Fibroblast of pulmonary artery (primary cell): ENCODE data around the gene DESI1.
"Not testable (repeated sequence)": the region's sequence is repeated elsewhere in the genome, so short reads cannot be mapped to it uniquely, and the experiment has no call there.

Experiments
- DNase-seq: peaks from one replicate; pipeline ENCODE4 v3.0.0-alpha.2; 2010; ENCODE audit warnings: low read depth
- H3K4me3 ChIP-seq: replicated peaks from 2 replicates; pipeline ENCODE4 v1.5.1; 2011; ENCODE audit warnings: low read depth, mild to moderate bottlenecking, control low read depth, low read length, moderate library complexity
- CTCF ChIP-seq: IDR thresholded peaks from 2 replicates; pipeline ENCODE4 v1.5.1; 2011; ENCODE audit warnings: mild to moderate bottlenecking, control low read depth, low read length, inconsistent platforms; ENCODE audit errors: missing control alignments

DESI1 gene

GRCh38 chr22:41650229-41650628, 29.4 kb upstream of the DESI1 start:
- no peak overlapping the region for H3K4me3 ChIP-seq
- no peak for TF ChIP-seq CTCF
- DNase-seq = no peak

- no peak overlapping the region for H3K4me3 ChIP-seq
- TF ChIP-seq CTCF = no peak
- DNase-seq = no peak
Observed at GRCh38 chr22:41648432-41648831, 27.6 kb upstream of the DESI1 start.

GRCh38 chr22:41647771-41648170, 26.9 kb upstream of the DESI1 start:
- DNase-seq = no peak
- TF ChIP-seq CTCF = no peak
- H3K4me3 ChIP-seq = no peak overlapping the region

- H3K4me3 ChIP-seq = no peak overlapping the region
- DNase-seq = no peak
- no peak for TF ChIP-seq CTCF
Observed at GRCh38 chr22:41642331-41643110, 21.7 kb upstream of the DESI1 start.

- no peak for TF ChIP-seq CTCF
- no peak overlapping the region for H3K4me3 ChIP-seq
- DNase-seq = no peak
Observed at GRCh38 chr22:41641854-41642253, 21.0 kb upstream of the DESI1 start.

GRCh38 chr22:41638748-41639147, 17.9 kb upstream of the DESI1 start:
- DNase-seq = no peak
- no peak for TF ChIP-seq CTCF
- H3K4me3 ChIP-seq = no peak overlapping the region

GRCh38 chr22:41638124-41638523, 17.3 kb upstream of the DESI1 start:
- no peak for TF ChIP-seq CTCF
- no peak overlapping the region for H3K4me3 ChIP-seq

GRCh38 chr22:41637623-41638022, 16.8 kb upstream of the DESI1 start:
- DNase-seq, H3K4me3 ChIP-seq: not testable (repeated sequence)

More at GRCh38 chr22:41638124-41638523, 17.3 kb upstream of the DESI1 start:
- no peak for DNase-seq
